DND-41 (cell line): ENCODE results near the gene METTL21A.

ENCODE experiments used
- ATAC-seq: fragments of 200-7000 bp; cut with Tn5 transposase; 3 replicates; pipeline ENCODE4 v1.9.1; 2021; ENCODE audit warnings: low read depth; ENCODE audit not compliant: insufficient read depth
- DNase-seq: peaks from one replicate; pipeline ENCODE4 v3.0.0-alpha.2; 2020
- H2AFZ ChIP-seq: 2 replicates; pipeline ENCODE4 v1.6.0; 2012; ENCODE audit warnings: low read depth, low read length
- H3K27ac ChIP-seq: 2 replicates; pipeline ENCODE4 v1.5.1; 2012; ENCODE audit warnings: low read length, inconsistent platforms
- H3K27me3 ChIP-seq: fragments of 200-600 bp; sonication (generic); 2 replicates; pipeline ENCODE4 v1.6.0; 2012; ENCODE audit warnings: low read length, mild to moderate bottlenecking, inconsistent platforms; ENCODE audit not compliant: insufficient read depth, poor library complexity
- H3K36me3 ChIP-seq: 2 replicates; pipeline ENCODE4 v1.5.1; 2012; ENCODE audit warnings: low read length, inconsistent platforms; ENCODE audit not compliant: insufficient read depth
- H3K4me1 ChIP-seq: 2 replicates; pipeline ENCODE4 v1.5.1; 2012; ENCODE audit warnings: mild to moderate bottlenecking, low read length; ENCODE audit not compliant: insufficient read depth
- H3K4me2 ChIP-seq: 2 replicates; pipeline ENCODE4 v1.6.0; 2012; ENCODE audit warnings: mild to moderate bottlenecking, moderate library complexity, low read length, inconsistent platforms; ENCODE audit not compliant: insufficient read depth
- H3K4me3 ChIP-seq, 2 experiments: fragments of 200-600 bp in 1 of 2; shearing (Covaris generic) in 1 of 2; 2 replicates each; pipeline ENCODE4 v1.5.1; 2012 to 2016; ENCODE audit warnings: inconsistent platforms in 2 of 2, low read length in 2 of 2, mild to moderate bottlenecking in 2 of 2, low read depth in 1 of 2, moderate library complexity in 1 of 2
- H3K79me2 ChIP-seq: 2 replicates; pipeline ENCODE4 v1.6.0; 2012; ENCODE audit warnings: low read length, inconsistent platforms; ENCODE audit not compliant: insufficient read depth
- H3K9ac ChIP-seq: 2 replicates; pipeline ENCODE4 v1.6.0; 2012; ENCODE audit warnings: low read depth, mild to moderate bottlenecking, inconsistent platforms, low read length, moderate library complexity
- H3K9me3 ChIP-seq: 2 replicates; pipeline ENCODE4 v1.5.1; 2012; ENCODE audit warnings: low read length, moderate library complexity, mild to moderate bottlenecking, inconsistent platforms; ENCODE audit not compliant: insufficient read depth, severe bottlenecking
- H4K20me1 ChIP-seq: 2 replicates; pipeline ENCODE4 v1.6.0; 2012; ENCODE audit warnings: low read length; ENCODE audit not compliant: insufficient read depth
- EZH2 ChIP-seq: IDR thresholded peaks from 3 replicates; pipeline ENCODE4 v1.6.1; 2012; ENCODE audit warnings: borderline replicate concordance, low read depth, mild to moderate bottlenecking, moderate library complexity, low read length, inconsistent platforms; ENCODE audit not compliant: severe bottlenecking
- TF ChIP-seq, protein P1 (sequence below): IDR thresholded peaks from 2 replicates; pipeline ENCODE4 v1.5.1; 2012; ENCODE audit warnings: borderline replicate concordance, low read length, moderate library complexity, mild to moderate bottlenecking; ENCODE audit not compliant: poor library complexity, severe bottlenecking; ENCODE audit errors: extremely low read depth

METTL21A gene

GRCh38 chr2:207599636-207600035 is 25.6 kb downstream of the METTL21A start:
- Histone ChIP-seq H3K4me1 (no peaks in the 10 kb centered on the region), H3K36me3 (peaks cover 50% of the 10 kb centered on the region), H3K9me3 (no peaks in the 10 kb centered on the region), H3K27ac (no peak overlapping the region), H2AFZ (no peak overlapping the region), H3K79me2 (peaks cover 4% of the 10 kb centered on the region; the same call in 1 of the 2 replicates), H4K20me1 (peaks cover 2% of the 10 kb centered on the region; the same call in 1 of the 2 replicates), H3K4me3 (no peak overlapping the region), H3K27me3 (no peaks in the 10 kb centered on the region), H3K9ac (no peak overlapping the region), H3K4me2 (no peak overlapping the region)
- no peak for DNase-seq
- no peak for TF ChIP-seq EZH2
- TF ChIP-seq, protein P1, sequence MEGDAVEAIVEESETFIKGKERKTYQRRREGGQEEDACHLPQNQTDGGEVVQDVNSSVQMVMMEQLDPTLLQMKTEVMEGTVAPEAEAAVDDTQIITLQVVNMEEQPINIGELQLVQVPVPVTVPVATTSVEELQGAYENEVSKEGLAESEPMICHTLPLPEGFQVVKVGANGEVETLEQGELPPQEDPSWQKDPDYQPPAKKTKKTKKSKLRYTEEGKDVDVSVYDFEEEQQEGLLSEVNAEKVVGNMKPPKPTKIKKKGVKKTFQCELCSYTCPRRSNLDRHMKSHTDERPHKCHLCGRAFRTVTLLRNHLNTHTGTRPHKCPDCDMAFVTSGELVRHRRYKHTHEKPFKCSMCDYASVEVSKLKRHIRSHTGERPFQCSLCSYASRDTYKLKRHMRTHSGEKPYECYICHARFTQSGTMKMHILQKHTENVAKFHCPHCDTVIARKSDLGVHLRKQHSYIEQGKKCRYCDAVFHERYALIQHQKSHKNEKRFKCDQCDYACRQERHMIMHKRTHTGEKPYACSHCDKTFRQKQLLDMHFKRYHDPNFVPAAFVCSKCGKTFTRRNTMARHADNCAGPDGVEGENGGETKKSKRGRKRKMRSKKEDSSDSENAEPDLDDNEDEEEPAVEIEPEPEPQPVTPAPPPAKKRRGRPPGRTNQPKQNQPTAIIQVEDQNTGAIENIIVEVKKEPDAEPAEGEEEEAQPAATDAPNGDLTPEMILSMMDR: no peak
- no peak for ATAC-seq

DNA sequence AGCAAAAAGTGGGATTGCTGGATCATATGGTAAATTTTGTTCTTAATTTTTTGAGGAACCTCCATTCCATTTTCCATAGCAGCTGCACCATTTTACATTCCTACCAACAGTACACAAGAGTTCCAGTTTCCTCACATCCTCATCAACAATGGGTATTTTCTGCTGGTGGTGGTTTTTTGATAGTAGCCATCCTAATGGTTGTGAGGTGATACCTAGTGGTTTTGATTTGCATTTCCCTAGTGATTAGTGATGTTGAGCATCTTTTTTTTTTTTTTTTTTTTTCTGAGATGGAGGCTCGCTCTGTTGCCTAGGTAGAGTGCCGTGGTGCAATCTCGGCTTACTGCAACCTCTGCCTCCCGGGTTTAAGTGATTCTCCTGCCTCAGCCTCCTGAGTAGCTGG is 30.5 kb downstream of the METTL21A start:
- Histone ChIP-seq H3K9ac (no peak overlapping the region), H3K27ac (no peak overlapping the region), H3K4me3 (no peak overlapping the region), H3K27me3 (no peaks in the 10 kb centered on the region), H3K4me1 (no peaks in the 10 kb centered on the region), H3K4me2 (no peak overlapping the region), H3K79me2 (peaks cover 12% of the 10 kb centered on the region), H2AFZ (no peak overlapping the region), H3K9me3 (peaks cover 20% of the 10 kb centered on the region), H4K20me1 (no peaks in the 10 kb centered on the region; the same call in 1 of the 2 replicates), H3K36me3 (peaks cover 86% of the 10 kb centered on the region)
- ATAC-seq (no peak), DNase-seq (no peak)
- TF ChIP-seq, protein P1: no peak
- TF ChIP-seq EZH2: no peak

DNA sequence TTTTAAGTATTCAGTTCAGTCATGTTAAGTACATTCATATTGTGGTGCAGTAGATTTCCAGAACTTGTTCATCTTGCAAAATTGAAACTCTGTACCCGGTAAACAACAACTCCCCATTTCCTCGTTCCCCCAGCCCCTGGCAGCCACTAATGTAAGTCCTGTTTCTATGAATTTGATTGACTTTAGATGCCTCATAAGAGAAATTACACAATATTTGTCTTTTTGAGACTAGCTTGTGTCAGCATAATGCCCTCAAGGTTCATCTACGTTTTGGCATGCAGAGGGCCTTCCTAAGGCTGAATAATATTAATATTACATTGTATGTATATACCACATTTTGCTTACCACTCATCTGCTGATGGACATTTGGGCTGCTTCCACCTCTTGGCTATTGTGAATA is 30.9 kb downstream of the METTL21A start:
- TF ChIP-seq, protein P1: no peak
- TF ChIP-seq EZH2: no peak
- ATAC-seq (no peak), DNase-seq (no peak)
- Histone ChIP-seq H3K27ac (no peak overlapping the region), H3K4me1 (no peaks in the 10 kb centered on the region), H4K20me1 (no peaks in the 10 kb centered on the region; the same call in 1 of the 2 replicates), H3K27me3 (no peaks in the 10 kb centered on the region), H3K9me3 (peaks cover 20% of the 10 kb centered on the region), H3K79me2 (peaks cover 13% of the 10 kb centered on the region), H3K4me2 (no peak overlapping the region), H2AFZ (no peak overlapping the region), H3K4me3 (no peak overlapping the region), H3K36me3 (peaks cover 91% of the 10 kb centered on the region), H3K9ac (no peak overlapping the region)

DNA sequence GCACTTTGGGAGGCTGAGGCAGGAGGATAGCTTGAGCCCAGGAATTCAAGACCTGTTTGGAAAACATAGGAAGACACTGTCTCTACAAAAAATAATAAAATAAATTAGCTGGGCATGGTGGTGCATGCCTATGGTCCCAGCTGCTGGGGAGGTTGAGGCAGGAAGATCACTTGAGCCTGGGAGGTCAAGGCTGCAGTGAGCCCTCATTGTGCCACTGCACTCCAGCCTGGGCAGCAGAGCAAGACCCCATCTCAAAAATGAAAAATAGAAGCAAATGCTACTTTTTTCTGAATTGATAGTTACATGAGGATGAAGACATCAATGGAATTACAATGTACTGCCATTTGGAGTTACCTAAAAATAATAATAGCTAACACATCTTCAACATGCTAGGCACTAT is 31.9 kb downstream of the METTL21A start:
- Histone ChIP-seq H3K4me1 (no peaks in the 10 kb centered on the region), H3K4me2 (no peak overlapping the region), H4K20me1 (no peaks in the 10 kb centered on the region; the same call in 1 of the 2 replicates), H3K36me3 (peaks cover 96% of the 10 kb centered on the region), H3K79me2 (peaks cover 16% of the 10 kb centered on the region), H3K4me3 (no peak overlapping the region), H3K27ac (no peak overlapping the region), H3K9me3 (peaks cover 20% of the 10 kb centered on the region), H3K27me3 (no peaks in the 10 kb centered on the region), H2AFZ (no peak overlapping the region), H3K9ac (no peak overlapping the region)
- no peak for ATAC-seq
- no peak for TF ChIP-seq EZH2
- TF ChIP-seq, protein P1: no peak
- DNase-seq: no peak
